Memory B cell (primary cell): ENCODE results near the gene ADGRG7.
"Not testable (repeated sequence)": the region's sequence is repeated elsewhere in the genome, so short reads cannot be mapped to it uniquely, and the experiment has no call there.

Source experiments
- ATAC-seq: fragments of 150-1000 bp; cut with Tn5 transposase; 2 replicates; pipeline ENCODE4 v1.10.0; 2021; ENCODE audit warnings: low read depth, mild to moderate bottlenecking, moderate library complexity
- DNase-seq, 2 donors: peaks; one replicate each; pipeline ENCODE4 v3.0.0; 2022; ENCODE audit warnings: low spot score in 2 of 2
- H3K27ac Mint-ChIP-seq: one replicate; pipeline ENCODE4 v1.8.0; 2022; ENCODE audit warnings: mild to moderate bottlenecking, moderate library complexity, mixed read lengths
- H3K27me3 Mint-ChIP-seq: one replicate; pipeline ENCODE4 v1.8.0; 2022; ENCODE audit warnings: mixed read lengths
- H3K36me3 Mint-ChIP-seq: one replicate; pipeline ENCODE4 v1.8.0; 2022; ENCODE audit warnings: mild to moderate bottlenecking, mixed read lengths
- H3K4me1 Mint-ChIP-seq: one replicate; pipeline ENCODE4 v1.8.0; 2022; ENCODE audit warnings: mixed read lengths
- H3K4me3 Mint-ChIP-seq: one replicate; pipeline ENCODE4 v1.8.0; 2022; ENCODE audit warnings: mild to moderate bottlenecking, moderate library complexity, mixed read lengths
- H3K9me3 Mint-ChIP-seq: one replicate; pipeline ENCODE4 v1.8.0; 2022; ENCODE audit warnings: mixed read lengths

Gene ADGRG7

GRCh38 chr3:100609305-100609704 is at the start of gene ADGRG7:
Gene ADGRG7 (plus strand): TSS chr3:100609601. CDS start chr3:100609857, 256 bp downstream.
- H3K27me3 Mint-ChIP-seq = peaks cover 8% of the 10 kb centered on the region
- H3K27ac Mint-ChIP-seq = no peak within 1 kb of the TSS

GRCh38 chr3:100560426-100560825 is 49.0 kb upstream of the ADGRG7 start:
- Mint-ChIP-seq H3K4me3 (no peak overlapping the region), H3K4me1 (no peaks in the 10 kb centered on the region), H3K27me3 (no peaks in the 10 kb centered on the region), H3K9me3 (no peaks in the 10 kb centered on the region), H3K27ac (no peak overlapping the region), H3K36me3 (no peaks in the 10 kb centered on the region)
- DNase-seq (no peak), ATAC-seq (no peak)

More at GRCh38 chr3:100609305-100609704, at the start of gene ADGRG7:
- DNase-seq (no peak), ATAC-seq (no peak)
- Mint-ChIP-seq H3K9me3 (no peaks in the 10 kb centered on the region), H3K36me3 (no peaks in the 10 kb centered on the region), H3K4me3 (no peak within 1 kb of the TSS), H3K4me1 (peaks cover 12% of the 10 kb centered on the region)

DNA sequence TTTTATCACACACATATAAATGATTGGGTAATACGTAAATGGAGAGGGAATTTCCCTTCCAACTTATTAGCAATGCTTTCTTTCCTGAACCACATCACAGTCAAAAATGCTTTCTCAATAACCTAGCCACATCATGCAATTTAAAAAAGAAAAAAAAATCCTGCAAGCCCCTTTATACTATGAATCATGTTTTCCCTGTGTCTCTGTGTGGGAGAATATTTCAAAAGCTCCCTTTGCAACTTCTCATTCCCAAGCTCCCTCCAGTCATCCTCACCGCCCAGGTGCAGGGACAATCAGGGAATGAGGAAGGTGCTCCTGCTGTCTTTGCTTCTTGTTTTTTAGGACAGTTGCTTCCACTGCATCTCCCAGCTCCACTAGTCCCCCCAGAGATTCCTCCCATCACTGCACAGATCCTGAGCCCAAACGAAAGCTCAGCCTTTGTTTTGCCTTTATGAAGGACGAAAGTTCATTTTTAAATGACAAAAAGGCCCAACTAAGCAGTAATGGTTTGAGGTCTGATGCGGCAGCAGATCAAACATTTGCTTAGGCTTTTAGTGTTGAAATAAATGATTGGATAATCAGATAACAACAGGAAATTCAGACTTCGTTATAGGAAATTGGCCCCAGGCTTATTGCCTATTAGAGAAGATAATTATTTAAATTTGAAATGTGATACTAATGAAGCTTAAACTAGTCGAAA is 47.8 kb upstream of the ADGRG7 start:
- no peak overlapping the region for H3K27ac Mint-ChIP-seq
- no peak for DNase-seq
- H3K27me3 Mint-ChIP-seq = no peaks in the 10 kb centered on the region
- no peak overlapping the region for H3K4me3 Mint-ChIP-seq
- H3K9me3 Mint-ChIP-seq = no peaks in the 10 kb centered on the region
- H3K36me3 Mint-ChIP-seq = no peaks in the 10 kb centered on the region
- no peaks in the 10 kb centered on the region for H3K4me1 Mint-ChIP-seq
- ATAC-seq = no peak

GRCh38 chr3:100562224-100562857 is 47.1 kb upstream of the ADGRG7 start:
- DNase-seq (no peak), ATAC-seq (no peak)
- Mint-ChIP-seq H3K9me3 (no peaks in the 10 kb centered on the region), H3K27me3 (no peaks in the 10 kb centered on the region), H3K36me3 (no peaks in the 10 kb centered on the region), H3K4me3 (no peak overlapping the region), H3K4me1 (no peaks in the 10 kb centered on the region), H3K27ac (no peak overlapping the region)

DNA sequence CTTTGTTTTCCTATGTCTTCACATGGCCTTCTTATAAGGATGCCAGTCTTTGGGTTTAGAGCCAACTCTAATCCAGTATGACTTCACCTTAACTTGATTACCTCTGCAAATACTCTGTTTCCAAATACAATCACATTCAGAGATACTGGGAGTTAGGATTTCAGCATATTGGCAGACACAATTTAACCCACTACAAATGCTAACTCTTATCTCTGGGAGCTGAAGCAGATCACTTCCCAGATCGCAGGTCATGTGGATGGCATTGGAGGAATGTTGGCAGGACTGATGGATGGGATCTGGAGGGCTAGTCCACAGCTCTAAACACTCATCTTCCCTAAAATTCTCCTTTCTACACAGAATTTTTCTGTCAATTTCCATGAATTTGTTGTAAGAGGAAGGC is 46.2 kb upstream of the ADGRG7 start:
- H3K4me1 Mint-ChIP-seq = no peaks in the 10 kb centered on the region
- H3K27ac Mint-ChIP-seq = no peak overlapping the region
- H3K4me3 Mint-ChIP-seq = no peak overlapping the region
- DNase-seq = no peak
- ATAC-seq = no peak
- no peaks in the 10 kb centered on the region for H3K36me3 Mint-ChIP-seq
- H3K9me3 Mint-ChIP-seq = no peaks in the 10 kb centered on the region
- no peaks in the 10 kb centered on the region for H3K27me3 Mint-ChIP-seq

GRCh38 chr3:100563652-100564211 is 45.7 kb upstream of the ADGRG7 start:
- no peaks in the 10 kb centered on the region for H3K36me3 Mint-ChIP-seq

GRCh38 chr3:100570811-100571210 is 38.6 kb upstream of the ADGRG7 start:
- ATAC-seq (no peak), DNase-seq (no peak)
- no peak overlapping the region for H3K27ac Mint-ChIP-seq
- H3K4me1 Mint-ChIP-seq = no peaks in the 10 kb centered on the region
- peaks cover 3% of the 10 kb centered on the region for H3K27me3 Mint-ChIP-seq
- H3K4me3 Mint-ChIP-seq = no peak overlapping the region
- H3K36me3 Mint-ChIP-seq = no peaks in the 10 kb centered on the region
- no peaks in the 10 kb centered on the region for H3K9me3 Mint-ChIP-seq

More at GRCh38 chr3:100563652-100564211, 45.7 kb upstream of the ADGRG7 start:
- Mint-ChIP-seq H3K4me3 (no peak overlapping the region), H3K27me3 (no peaks in the 10 kb centered on the region), H3K4me1 (no peaks in the 10 kb centered on the region), H3K27ac (no peak overlapping the region), H3K9me3 (no peaks in the 10 kb centered on the region)
- no peak for ATAC-seq
- no peak for DNase-seq

GRCh38 chr3:100574536-100574935 is 34.9 kb upstream of the ADGRG7 start:
- peaks cover 2% of the 10 kb centered on the region for H3K27me3 Mint-ChIP-seq

DNA sequence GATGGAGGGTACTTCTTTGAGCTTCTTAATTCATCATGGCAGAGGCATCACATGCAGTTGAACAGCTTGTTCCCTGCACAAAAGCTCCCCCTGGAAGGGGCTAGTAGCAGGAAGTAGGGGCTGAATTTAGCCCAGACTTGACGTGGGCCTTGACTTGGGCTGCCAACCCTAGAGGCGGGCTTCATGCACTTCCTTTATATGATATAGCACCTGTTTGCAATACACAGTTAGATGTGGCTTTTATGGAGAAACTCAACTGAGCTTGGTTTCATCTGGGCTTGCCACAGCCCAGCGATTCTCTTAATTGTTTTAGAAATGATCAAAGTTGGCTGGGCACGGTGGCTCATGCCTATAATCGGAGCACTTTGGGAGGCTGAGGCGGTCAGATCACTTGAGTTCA is 33.7 kb upstream of the ADGRG7 start:
- no peak for DNase-seq
- Mint-ChIP-seq H3K36me3 (no peaks in the 10 kb centered on the region), H3K4me1 (no peaks in the 10 kb centered on the region), H3K27ac (no peak overlapping the region), H3K4me3 (no peak overlapping the region), H3K9me3 (no peaks in the 10 kb centered on the region), H3K27me3 (peaks cover 4% of the 10 kb centered on the region)
- no peak for ATAC-seq

More at GRCh38 chr3:100574536-100574935, 34.9 kb upstream of the ADGRG7 start:
- H3K4me3 Mint-ChIP-seq = no peak overlapping the region
- H3K27ac Mint-ChIP-seq = no peak overlapping the region
- no peaks in the 10 kb centered on the region for H3K9me3 Mint-ChIP-seq
- ATAC-seq (no peak), DNase-seq (no peak)
- no peaks in the 10 kb centered on the region for H3K4me1 Mint-ChIP-seq
- H3K36me3 Mint-ChIP-seq = no peaks in the 10 kb centered on the region

DNA sequence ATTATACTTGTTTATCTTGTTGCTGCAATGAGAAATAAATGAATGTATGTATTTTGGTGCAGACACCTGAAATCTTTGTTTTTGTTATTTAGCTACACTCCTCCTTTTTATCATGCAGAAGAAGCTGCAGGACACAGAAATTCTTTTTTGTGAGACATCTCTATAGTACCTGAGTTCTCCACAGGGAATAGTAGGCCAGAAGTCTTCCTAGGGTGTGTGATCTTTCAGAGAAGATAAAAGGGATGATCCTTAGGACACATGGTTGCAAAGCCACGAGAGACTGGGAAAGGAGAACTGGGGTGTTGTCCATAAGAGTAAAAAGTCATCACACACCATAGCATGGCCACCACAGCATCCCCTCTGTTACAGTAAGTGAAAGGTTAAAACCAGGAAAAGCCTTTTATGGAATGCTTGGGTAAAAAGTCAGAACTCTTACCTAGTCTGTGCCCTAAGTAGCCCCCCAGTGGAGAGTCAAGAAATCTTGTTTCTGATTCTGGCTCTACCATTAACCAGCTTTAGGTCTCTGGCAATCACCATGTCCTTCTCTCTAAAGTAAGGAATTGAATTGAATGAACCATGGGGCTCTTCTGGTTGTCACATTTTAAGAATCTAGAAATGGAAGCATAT is 31.9 kb upstream of the ADGRG7 start:
- ATAC-seq (no peak), DNase-seq (no peak)
- no peaks in the 10 kb centered on the region for H3K9me3 Mint-ChIP-seq
- peaks cover 6% of the 10 kb centered on the region for H3K27me3 Mint-ChIP-seq
- no peak overlapping the region for H3K4me3 Mint-ChIP-seq
- no peak overlapping the region for H3K27ac Mint-ChIP-seq
- no peaks in the 10 kb centered on the region for H3K36me3 Mint-ChIP-seq
- no peaks in the 10 kb centered on the region for H3K4me1 Mint-ChIP-seq

DNA sequence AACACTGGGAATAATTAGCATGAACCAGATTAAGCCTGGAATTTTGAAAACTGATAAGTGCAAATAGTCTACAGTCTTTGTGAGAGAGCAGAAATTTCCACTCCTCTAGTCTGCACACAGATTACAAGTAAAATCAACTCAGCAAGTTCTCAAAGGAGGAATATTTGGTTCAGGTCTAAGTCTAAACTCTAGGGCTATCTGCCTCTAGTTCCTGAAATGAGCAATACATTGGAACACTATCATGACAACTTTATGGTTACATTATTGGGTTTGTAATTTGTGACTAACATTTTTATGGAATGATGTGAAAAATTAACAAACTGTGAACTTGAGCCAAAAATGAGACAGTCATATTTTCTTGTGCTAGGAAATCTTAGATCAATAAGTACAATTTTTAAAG is 30.8 kb upstream of the ADGRG7 start:
- Mint-ChIP-seq H3K4me3 (no peak overlapping the region), H3K4me1 (no peaks in the 10 kb centered on the region), H3K36me3 (no peaks in the 10 kb centered on the region), H3K27me3 (peaks cover 6% of the 10 kb centered on the region), H3K9me3 (no peaks in the 10 kb centered on the region), H3K27ac (no peak overlapping the region)
- DNase-seq = no peak
- no peak for ATAC-seq

GRCh38 chr3:100580147-100580546 is 29.3 kb upstream of the ADGRG7 start:
- H3K9me3 Mint-ChIP-seq = no peaks in the 10 kb centered on the region
- H3K36me3 Mint-ChIP-seq = no peaks in the 10 kb centered on the region
- peaks cover 4% of the 10 kb centered on the region for H3K27me3 Mint-ChIP-seq
- no peak overlapping the region for H3K27ac Mint-ChIP-seq
- H3K4me1 Mint-ChIP-seq = no peaks in the 10 kb centered on the region
- no peak overlapping the region for H3K4me3 Mint-ChIP-seq
- no peak for DNase-seq
- ATAC-seq = no peak

GRCh38 chr3:100581650-100582049 is 27.8 kb upstream of the ADGRG7 start:
- H3K9me3 Mint-ChIP-seq = no peaks in the 10 kb centered on the region
- DNase-seq (no peak), ATAC-seq (no peak)
- no peaks in the 10 kb centered on the region for H3K4me1 Mint-ChIP-seq
- no peaks in the 10 kb centered on the region for H3K36me3 Mint-ChIP-seq
- H3K27me3 Mint-ChIP-seq = peaks cover 8% of the 10 kb centered on the region
- no peak overlapping the region for H3K27ac Mint-ChIP-seq
- no peak overlapping the region for H3K4me3 Mint-ChIP-seq

DNA sequence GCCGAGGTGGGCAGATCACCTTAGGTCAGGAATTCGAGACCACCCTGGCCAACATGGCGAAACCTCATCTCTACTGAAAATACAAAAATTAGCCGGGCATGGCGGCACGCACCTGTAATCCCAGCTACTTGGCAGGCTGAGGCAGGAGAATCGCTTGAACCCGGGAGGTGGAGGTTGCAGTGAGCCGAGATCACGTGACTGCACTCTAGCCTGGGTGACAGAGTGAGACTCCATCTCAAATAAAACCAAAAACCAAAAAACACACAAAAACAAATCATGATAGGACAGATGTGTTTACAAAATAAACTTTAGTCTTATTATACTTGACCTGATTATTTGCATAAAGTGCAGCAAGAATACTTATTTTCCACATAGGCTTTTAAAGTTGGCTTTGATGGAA is 27.2 kb upstream of the ADGRG7 start:
- not testable (repeated sequence) for H3K4me3 Mint-ChIP-seq, DNase-seq, H3K9me3 Mint-ChIP-seq, ATAC-seq, H3K27me3 Mint-ChIP-seq, H3K27ac Mint-ChIP-seq, H3K36me3 Mint-ChIP-seq, H3K4me1 Mint-ChIP-seq
